Endodermal cell (in vitro differentiated cells): ENCODE measurements around the gene TEX30. TPM values are rescaled to one million over a fixed set of nuclear protein-coding genes. Genes with fewer than 3 reads are reported as not detected.

ENCODE experiments used
- DNase-seq: peaks from one replicate; pipeline ENCODE4 v3.0.0-alpha.2; 2017
- H3K27ac ChIP-seq: 2 replicates; pipeline ENCODE4 v1.5.1; 2013; ENCODE audit warnings: mild to moderate bottlenecking, low read depth, low read length, moderate library complexity
- H3K27me3 ChIP-seq: 2 replicates; pipeline ENCODE4 v1.6.1; 2013; ENCODE audit warnings: mild to moderate bottlenecking, low read length, moderate library complexity; ENCODE audit not compliant: insufficient read depth, control insufficient read depth, poor library complexity, severe bottlenecking
- H3K36me3 ChIP-seq: 2 replicates; pipeline ENCODE4 v1.7.0; 2013; ENCODE audit warnings: mild to moderate bottlenecking, low read length, moderate library complexity; ENCODE audit not compliant: control insufficient read depth, insufficient read depth
- H3K4me1 ChIP-seq: one replicate; pipeline ENCODE4 v1.7.0; 2013; ENCODE audit warnings: low read length; ENCODE audit not compliant: control insufficient read depth, insufficient read depth
- H3K4me3 ChIP-seq: 2 replicates; pipeline ENCODE4 v1.5.1; 2013; ENCODE audit warnings: mild to moderate bottlenecking, low read length, moderate library complexity
- H3K9ac ChIP-seq: 2 replicates; pipeline ENCODE4 v1.6.1; 2013; ENCODE audit warnings: mild to moderate bottlenecking, low read length, moderate library complexity; ENCODE audit not compliant: poor library complexity, severe bottlenecking; ENCODE audit errors: extremely low read depth
- H3K9me3 ChIP-seq: 2 replicates; pipeline ENCODE4 v1.6.1; 2013; ENCODE audit warnings: mild to moderate bottlenecking, low read length, moderate library complexity; ENCODE audit not compliant: control insufficient read depth
- H3K27ac Mint-ChIP-seq: 2 replicates; pipeline ENCODE4 v1.8.0; 2020; ENCODE audit warnings: mixed read lengths
- H3K27me3 Mint-ChIP-seq: 2 replicates; pipeline ENCODE4 v1.8.0; 2021; ENCODE audit warnings: mild to moderate bottlenecking, mixed read lengths; ENCODE audit not compliant: insufficient read depth
- H3K36me3 Mint-ChIP-seq: 2 replicates; pipeline ENCODE4 v1.8.0; 2020; ENCODE audit warnings: low read depth, mixed read lengths
- H3K4me1 Mint-ChIP-seq: 2 replicates; pipeline ENCODE4 v1.8.0; 2020; ENCODE audit warnings: mixed read lengths
- H3K4me3 Mint-ChIP-seq: 2 replicates; pipeline ENCODE4 v1.8.0; 2020; ENCODE audit warnings: mild to moderate bottlenecking, moderate library complexity, mixed read lengths
- H3K9me3 Mint-ChIP-seq: 2 replicates; pipeline ENCODE4 v1.8.0; 2020; ENCODE audit warnings: mild to moderate bottlenecking, mixed read lengths
- WGBS, 2 experiments: methylation state at CpG; one replicate each; pipeline versions ENCODE4 v1.1.5 to v1.1.7; 2013; ENCODE audit warnings: missing lambda C conversion rate in 2 of 2, mixed read lengths in 1 of 2; ENCODE audit not compliant: insufficient coverage in 1 of 2, insufficient read length in 1 of 2; 5-methylcytosine and 5-hydroxymethylcytosine counted together
- long read RNA-seq, 4 experiments: library from polyadenylated mRNA in 2 of 4; library from RNA in 1 of 4; library from capped mRNA in 1 of 4; stranded (forward) in 3 of 4; unstranded in 1 of 4; transcript quantifications; one replicate each; pipeline ENCODE4 v2.0.0, GENCODE V29; 2020 to 2021; ENCODE audit warnings: inconsistent platforms in 1 of 4
- polyA plus RNA-seq, 2 experiments: library from polyadenylated mRNA; stranded (reverse); fragments of 50-300 nt; gene quantifications; one replicate each; pipeline ENCODE4 v1.2.3, GENCODE V29; 2013
- total RNA-seq, 2 donors: library from RNA; stranded (reverse); fragmentation: NEBNext Ultra II Directional in 1 of 2; extraction: Animal tissue kit (Norgen Biotek cat#: 25700) in 1 of 2; gene quantifications; 2 replicates in 1 of 2; 3 replicates in 1 of 2; pipeline ENCODE4 v1.2.1, GENCODE V29; 2021
- TF ChIP-seq, protein P1 (sequence below): fragments of 200-600 bp; sonication (generic); conservative IDR thresholded peaks from 2 replicates; pipeline ENCODE4 v1.5.0; 2021; ENCODE audit warnings: antibody characterized with exemption, mild to moderate bottlenecking

The TEX30 gene
- total RNA-seq: 10 to 100 TPM; 10.0 to 11.5 TPM
- 18.5 TPM for polyA plus RNA-seq (2013, experiment 1 of 2)
- polyA plus RNA-seq (2013, experiment 2 of 2): 19.6 TPM
- long read RNA-seq, experiment 1, transcript TEX30-206 (6 exons, 1,165 nt): major isoform, 6 of 10 reads
- long read RNA-seq, experiment 1, partial matches to known transcripts: 1 of 10 reads
- long read RNA-seq, experiment 1, other reads (novel, unspliced or antisense): 1 of 10 reads
- long read RNA-seq, experiment 2, transcript TEX30-206 (6 exons, 1,165 nt): major isoform, 9 of 19 reads
- long read RNA-seq, experiment 2, transcript TEX30-201 (4 exons, 1,689 nt): minor isoform, 5 of 19 reads
- long read RNA-seq, experiment 2, partial matches to known transcripts: 1 of 19 reads
- long read RNA-seq, experiment 2, other reads (novel, unspliced or antisense): 1 of 19 reads
- long read RNA-seq, experiment 3, transcript TEX30-206 (6 exons, 1,165 nt): major isoform, 13 of 22 reads
- long read RNA-seq, experiment 3, partial matches to known transcripts: 1 of 22 reads
- long read RNA-seq, experiment 3, other reads (novel, unspliced or antisense): 7 of 22 reads
- long read RNA-seq, experiment 4, transcript TEX30-206 (6 exons, 1,165 nt): major isoform, 17 of 42 reads
- long read RNA-seq, experiment 4, transcript TEX30-202 (5 exons, 1,038 nt): minor isoform, 13 of 42 reads
- long read RNA-seq, experiment 4, partial matches to known transcripts: 0 of 42 reads
- long read RNA-seq, experiment 4, other reads (novel, unspliced or antisense): 9 of 42 reads

GRCh38 chr13:102773441-102774213, at the start of gene TEX30:
Gene TEX30, minus strand, starts transcription at chr13:102773786. Its CDS starts 3,760 bp downstream, at chr13:102770026.
- Mint-ChIP-seq H3K36me3 (no peaks in the 10 kb centered on the region), H3K27ac (peak within 1 kb of the TSS; percentile 58), H3K4me1 (peaks cover 4% of the 10 kb centered on the region), H3K4me3 (peak within 1 kb of the TSS; percentile 76), H3K27me3 (peaks cover 21% of the 10 kb centered on the region), H3K9me3 (no peaks in the 10 kb centered on the region)
- WGBS, 2 experiments: 16 to 51% methylated on average over 27 to 85 of the region's 85 CpGs
- no peaks in the 10 kb centered on the region for H3K9me3 ChIP-seq
- no peaks in the 10 kb centered on the region for H3K36me3 ChIP-seq
- H3K4me3 ChIP-seq: peak within 1 kb of the TSS; percentile 88
- H3K27me3 ChIP-seq: no peaks in the 10 kb centered on the region
- DNase-seq: peak; percentile 93
- no peak within 1 kb of the TSS for H3K27ac ChIP-seq
- peak within 1 kb of the TSS; percentile 31 for H3K9ac ChIP-seq
- TF ChIP-seq, protein P1, sequence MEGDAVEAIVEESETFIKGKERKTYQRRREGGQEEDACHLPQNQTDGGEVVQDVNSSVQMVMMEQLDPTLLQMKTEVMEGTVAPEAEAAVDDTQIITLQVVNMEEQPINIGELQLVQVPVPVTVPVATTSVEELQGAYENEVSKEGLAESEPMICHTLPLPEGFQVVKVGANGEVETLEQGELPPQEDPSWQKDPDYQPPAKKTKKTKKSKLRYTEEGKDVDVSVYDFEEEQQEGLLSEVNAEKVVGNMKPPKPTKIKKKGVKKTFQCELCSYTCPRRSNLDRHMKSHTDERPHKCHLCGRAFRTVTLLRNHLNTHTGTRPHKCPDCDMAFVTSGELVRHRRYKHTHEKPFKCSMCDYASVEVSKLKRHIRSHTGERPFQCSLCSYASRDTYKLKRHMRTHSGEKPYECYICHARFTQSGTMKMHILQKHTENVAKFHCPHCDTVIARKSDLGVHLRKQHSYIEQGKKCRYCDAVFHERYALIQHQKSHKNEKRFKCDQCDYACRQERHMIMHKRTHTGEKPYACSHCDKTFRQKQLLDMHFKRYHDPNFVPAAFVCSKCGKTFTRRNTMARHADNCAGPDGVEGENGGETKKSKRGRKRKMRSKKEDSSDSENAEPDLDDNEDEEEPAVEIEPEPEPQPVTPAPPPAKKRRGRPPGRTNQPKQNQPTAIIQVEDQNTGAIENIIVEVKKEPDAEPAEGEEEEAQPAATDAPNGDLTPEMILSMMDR: peak; percentile 22
- no peaks in the 10 kb centered on the region for H3K4me1 ChIP-seq

DNA sequence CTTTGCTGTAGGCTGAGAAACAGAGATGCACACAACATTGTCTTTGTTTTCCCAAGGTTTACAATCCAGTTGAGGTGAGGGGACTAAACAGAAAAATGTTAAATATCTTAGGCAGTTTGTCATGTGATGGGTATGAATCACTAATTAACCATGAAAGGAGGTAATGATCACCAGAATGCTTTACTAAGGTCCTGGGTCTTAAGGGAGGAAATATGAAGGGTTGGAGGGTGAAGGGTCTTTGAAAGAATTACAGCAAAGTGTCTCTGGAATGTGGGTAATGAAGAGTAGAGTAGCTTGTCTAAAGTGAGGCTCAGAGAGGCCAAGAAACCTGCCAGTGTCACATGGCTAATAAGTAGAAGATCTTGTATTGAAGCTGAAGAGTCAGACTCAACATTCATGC, 44.3 kb upstream of the TEX30 start:
- H3K27me3 Mint-ChIP-seq: no peaks in the 10 kb centered on the region
- peaks cover 21% of the 10 kb centered on the region for H3K36me3 Mint-ChIP-seq
- H3K9me3 ChIP-seq: no peaks in the 10 kb centered on the region
- H3K27ac Mint-ChIP-seq: peak overlapping the region; percentile 22
- peaks cover 3% of the 10 kb centered on the region for H3K4me1 Mint-ChIP-seq
- H3K36me3 ChIP-seq: peaks cover 19% of the 10 kb centered on the region
- DNase-seq: no peak
- no peaks in the 10 kb centered on the region for H3K9me3 Mint-ChIP-seq
- H3K4me3 ChIP-seq: no peak overlapping the region
- H3K9ac ChIP-seq: no peak overlapping the region
- H3K27ac ChIP-seq: no peak overlapping the region
- H3K4me3 Mint-ChIP-seq: no peak overlapping the region
- TF ChIP-seq, protein P1: no peak
- no peaks in the 10 kb centered on the region for H3K4me1 ChIP-seq
- no peaks in the 10 kb centered on the region for H3K27me3 ChIP-seq

DNA sequence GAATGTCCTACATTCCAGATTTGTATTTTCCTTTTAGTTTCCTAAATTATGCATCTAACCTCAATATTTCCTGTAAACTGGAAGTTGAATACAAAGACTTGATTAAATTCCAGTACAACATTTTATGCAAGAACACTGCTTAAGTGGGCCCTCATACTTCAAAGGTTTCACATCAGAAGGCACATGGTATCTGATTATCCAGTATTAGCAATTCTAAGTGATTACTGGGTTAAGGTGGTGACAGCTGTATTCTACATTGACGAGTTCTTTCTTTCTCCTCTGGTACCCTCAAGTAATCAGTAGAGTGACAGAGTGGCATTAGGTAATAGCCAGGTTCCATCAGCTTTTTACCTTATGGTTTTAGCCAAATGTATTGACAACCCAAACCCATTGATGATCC, 43.7 kb upstream of the TEX30 start:
- Mint-ChIP-seq H3K27ac (no peak overlapping the region), H3K36me3 (peaks cover 15% of the 10 kb centered on the region), H3K9me3 (no peaks in the 10 kb centered on the region), H3K27me3 (no peaks in the 10 kb centered on the region), H3K4me3 (no peak overlapping the region), H3K4me1 (no peaks in the 10 kb centered on the region)
- Histone ChIP-seq H3K9me3 (no peaks in the 10 kb centered on the region), H3K9ac (no peak overlapping the region), H3K27me3 (no peaks in the 10 kb centered on the region), H3K4me1 (no peaks in the 10 kb centered on the region), H3K27ac (no peak overlapping the region), H3K4me3 (no peak overlapping the region), H3K36me3 (peaks cover 17% of the 10 kb centered on the region)
- TF ChIP-seq, protein P1: no peak
- WGBS, 2 experiments: 76% methylated on average over 1 of the region's 1 CpG; no CpG with 5 or more reads in 1 of the 2 experiments
- DNase-seq: no peak
